K562 (cell line): ENCODE results near the gene ANKS1A. TPM values are rescaled to one million over a fixed set of nuclear protein-coding genes. Genes with fewer than 3 reads are reported as not detected.

Source experiments
- ARID1B ChIP-seq: fragments of 450-650 bp; IDR thresholded peaks from 2 replicates; pipeline ENCODE4 v1.6.1; 2016; ENCODE audit warnings: antibody characterized with exemption, mild to moderate bottlenecking, inconsistent platforms
- ARID2 ChIP-seq: fragments of 450-650 bp; IDR thresholded peaks from 2 replicates; pipeline ENCODE4 v1.6.1; 2017; ENCODE audit warnings: antibody characterized with exemption, mild to moderate bottlenecking
- CBFA2T2 ChIP-seq: fragments of 450-650 bp; conservative IDR thresholded peaks from 2 replicates; pipeline ENCODE4 v1.6.1; 2017; ENCODE audit warnings: mild to moderate bottlenecking
- CTBP1 ChIP-seq: fragments of 450-650 bp; IDR thresholded peaks from 2 replicates; pipeline ENCODE4 v1.6.1; 2016; ENCODE audit warnings: borderline replicate concordance
- DPF2 ChIP-seq: fragments of 450-650 bp; IDR thresholded peaks from 2 replicates; pipeline ENCODE4 v1.6.1; 2016
- FIP1L1 ChIP-seq: fragments of 200-400 bp; formaldehyde crosslinking; IDR thresholded peaks from 2 replicates; pipeline ENCODE4 v1.6.1; 2018; ENCODE audit warnings: mild to moderate bottlenecking, low read depth, low read length; ENCODE audit not compliant: poor library complexity, severe bottlenecking
- GATAD2A ChIP-seq: fragments of 450-650 bp; IDR thresholded peaks from 2 replicates; pipeline ENCODE4 v1.6.1; 2017
- KDM4B ChIP-seq, 2 experiments: fragments of 450-650 bp in 1 of 2; sonication (generic) in 1 of 2; IDR thresholded peaks; 2 replicates each; pipeline ENCODE4 v1.6.1; 2016 to 2017; ENCODE audit warnings: borderline replicate concordance in 2 of 2, antibody characterized with exemption in 1 of 2, low read depth in 1 of 2, mild to moderate bottlenecking in 1 of 2
- MAFF ChIP-seq: IDR thresholded peaks from 2 replicates; pipeline ENCODE4 v1.6.1; 2012; ENCODE audit warnings: low read length, improper control_type of control experiment
- MTA2 ChIP-seq: fragments of 450-650 bp; IDR thresholded peaks from 2 replicates; pipeline ENCODE4 v1.6.1; 2016; ENCODE audit warnings: low read depth
- MTF1 ChIP-seq: fragments of 250-450 bp; sonication (Bioruptor Pico); IDR thresholded peaks from 2 replicates; pipeline ENCODE4 v1.9.0; 2021; ENCODE audit warnings: moderate library complexity, mild to moderate bottlenecking, inconsistent platforms, borderline replicate concordance
- NCOR1 ChIP-seq: fragments of 450-650 bp; IDR thresholded peaks from 2 replicates; pipeline ENCODE4 v1.6.1; 2016; ENCODE audit warnings: mild to moderate bottlenecking, moderate library complexity
- SAP30 ChIP-seq: fragments of 200-600 bp; sonication (generic); IDR thresholded peaks from 2 replicates; pipeline ENCODE4 v1.6.1; 2012; ENCODE audit warnings: borderline replicate concordance, low read depth, mild to moderate bottlenecking, moderate library complexity, low read length, control low read depth, inconsistent platforms; ENCODE audit not compliant: insufficient read depth, poor library complexity, severe bottlenecking
- STAT5A ChIP-seq: IDR thresholded peaks from 2 replicates; pipeline ENCODE4 v1.6.1; 2012; ENCODE audit warnings: low read length, inconsistent platforms, borderline replicate concordance
- TAL1 ChIP-seq: fragments of 450-650 bp; IDR thresholded peaks from 2 replicates; pipeline ENCODE4 v1.6.1; 2016; ENCODE audit warnings: mild to moderate bottlenecking
- YBX1 ChIP-seq: fragments of 450-650 bp; IDR thresholded peaks from 2 replicates; pipeline ENCODE4 v1.7.1; 2016; ENCODE audit warnings: mild to moderate bottlenecking
- ZNF316 ChIP-seq: fragments of 450-650 bp; IDR thresholded peaks from 2 replicates; pipeline ENCODE4 v1.6.1; 2016
- ZNF609 ChIP-seq: sonication (generic); formaldehyde crosslinking; IDR thresholded peaks from 2 replicates; pipeline ENCODE4 v1.8.1; 2023; ENCODE audit warnings: missing genetic modification reagents, mild to moderate bottlenecking, borderline replicate concordance
- ZNF696 ChIP-seq: fragments of 250-450 bp; sonication (Bioruptor Pico); conservative IDR thresholded peaks from 2 replicates; pipeline ENCODE4 v1.4.0; 2020; ENCODE audit warnings: mild to moderate bottlenecking, moderate library complexity
- polyA plus RNA-seq, 8 experiments: library from polyadenylated mRNA; depleted of rRNA in 4 of 8; stranded (reverse) in 5 of 8; unstranded in 3 of 8; fragments of >200 nt; fragmentation: Nextera tagmentation in 2 of 8; fragmentation: Illumina TruSeq in 1 of 8; extraction: Ambion mirVana in 2 of 8; extraction: Trizol in 1 of 8; gene quantifications; 2 replicates each; pipeline versions ENCODE4 v1.2.1 to v1.2.3, GENCODE V29; 2011 to 2014; ENCODE audit warnings: inconsistent platforms in 1 of 8, missing spikeins in 1 of 8
- total RNA-seq, 7 experiments: library from RNA; depleted of rRNA in 6 of 7; stranded (reverse); fragments of >200 nt in 6 of 7; fragmentation: Illumina TruSeq in 2 of 7; extraction: Trizol in 2 of 7; gene quantifications; 2 replicates each; pipeline versions ENCODE4 v1.2.1 to v1.2.3, GENCODE V29; 2011 to 2021; ENCODE audit warnings: low replicate concordance in 1 of 7
- TF ChIP-seq, protein P1 (sequence below): fragments of 250-450 bp; sonication (Bioruptor Pico); IDR thresholded peaks from 2 replicates; pipeline ENCODE4 v1.9.0; 2021; ENCODE audit warnings: mild to moderate bottlenecking, inconsistent platforms
- TF ChIP-seq, protein P2 (sequence below): fragments of 450-650 bp; IDR thresholded peaks from one replicate; pipeline ENCODE4 v1.6.1; 2018; ENCODE audit warnings: mild to moderate bottlenecking, moderate library complexity; ENCODE audit not compliant: partially characterized antibody

ANKS1A gene
- total and polyA plus RNA-seq, 9 of the 15 experiments (the other 6 are each of a cell fraction or from before 2014, with no cell fraction given), result 1.1 to 13.8 (median 5.3) TPM

GRCh38 chr6:34969662-34970265 is 80.7 kb downstream of the ANKS1A start (continued):
- TF ChIP-seq, protein P1, sequence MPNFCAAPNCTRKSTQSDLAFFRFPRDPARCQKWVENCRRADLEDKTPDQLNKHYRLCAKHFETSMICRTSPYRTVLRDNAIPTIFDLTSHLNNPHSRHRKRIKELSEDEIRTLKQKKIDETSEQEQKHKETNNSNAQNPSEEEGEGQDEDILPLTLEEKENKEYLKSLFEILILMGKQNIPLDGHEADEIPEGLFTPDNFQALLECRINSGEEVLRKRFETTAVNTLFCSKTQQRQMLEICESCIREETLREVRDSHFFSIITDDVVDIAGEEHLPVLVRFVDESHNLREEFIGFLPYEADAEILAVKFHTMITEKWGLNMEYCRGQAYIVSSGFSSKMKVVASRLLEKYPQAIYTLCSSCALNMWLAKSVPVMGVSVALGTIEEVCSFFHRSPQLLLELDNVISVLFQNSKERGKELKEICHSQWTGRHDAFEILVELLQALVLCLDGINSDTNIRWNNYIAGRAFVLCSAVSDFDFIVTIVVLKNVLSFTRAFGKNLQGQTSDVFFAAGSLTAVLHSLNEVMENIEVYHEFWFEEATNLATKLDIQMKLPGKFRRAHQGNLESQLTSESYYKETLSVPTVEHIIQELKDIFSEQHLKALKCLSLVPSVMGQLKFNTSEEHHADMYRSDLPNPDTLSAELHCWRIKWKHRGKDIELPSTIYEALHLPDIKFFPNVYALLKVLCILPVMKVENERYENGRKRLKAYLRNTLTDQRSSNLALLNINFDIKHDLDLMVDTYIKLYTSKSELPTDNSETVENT, result no peak
- TF ChIP-seq KDM4B (IDR thresholded peaks at IDR 0.05; ENCODE audit: borderline replicate concordance in 2 of 2, low read depth in 1 of 2) (no peak), ZNF316 (peak; percentile 99), MTF1 (CRISPR knock-in tag) (no peak), GATAD2A (0 out of 2 replicates have a peak, but pooled peaks have one; percentile 12), STAT5A (peak; percentile 56; the same call in 1 of the 2 replicates), MTA2 (0 out of 2 replicates have a peak, but pooled peaks have one; percentile 16), ARID1B (peak; percentile 72; the same call in 1 of the 2 replicates), ZNF609 (CRISPR knock-in tag) (no peak), ZNF696 (CRISPR knock-in tag) (no peak), CTBP1 (0 out of 2 replicates have a peak, but pooled peaks have one; percentile 21), CBFA2T2 (peak; percentile 54), ARID2 (no peak), TAL1 (peak; percentile 29; the same call in 1 of the 2 replicates), SAP30 (no peak), YBX1 (no peak), MAFF (peak; percentile 95), FIP1L1 (no peak), DPF2 (peak; percentile 74; the same call in 1 of the 2 replicates), NCOR1 (peak; percentile 49; the same call in 1 of the 2 replicates)
- TF ChIP-seq, protein P2, sequence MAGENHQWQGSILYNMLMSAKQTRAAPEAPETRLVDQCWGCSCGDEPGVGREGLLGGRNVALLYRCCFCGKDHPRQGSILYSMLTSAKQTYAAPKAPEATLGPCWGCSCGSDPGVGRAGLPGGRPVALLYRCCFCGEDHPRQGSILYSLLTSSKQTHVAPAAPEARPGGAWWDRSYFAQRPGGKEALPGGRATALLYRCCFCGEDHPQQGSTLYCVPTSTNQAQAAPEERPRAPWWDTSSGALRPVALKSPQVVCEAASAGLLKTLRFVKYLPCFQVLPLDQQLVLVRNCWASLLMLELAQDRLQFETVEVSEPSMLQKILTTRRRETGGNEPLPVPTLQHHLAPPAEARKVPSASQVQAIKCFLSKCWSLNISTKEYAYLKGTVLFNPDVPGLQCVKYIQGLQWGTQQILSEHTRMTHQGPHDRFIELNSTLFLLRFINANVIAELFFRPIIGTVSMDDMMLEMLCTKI, result no peak
